Uterus (tissue), 2 donors: ENCODE measurements around the gene EXTL1.

Experiments used
- CTCF ChIP-seq, 4 experiments: fragments of 200-600 bp in 2 of 4; fragments of 450-650 bp in 2 of 4; sonication (generic) in 2 of 4; IDR thresholded peaks; one replicate each; pipeline ENCODE4 v1.5.1; 2016 to 2019; ENCODE audit warnings: antibody characterized with exemption in 4 of 4, mild to moderate bottlenecking in 2 of 4, moderate library complexity in 1 of 4
- POLR2A ChIP-seq, 2 donors: fragments of 450-650 bp; IDR thresholded peaks; one replicate each; pipeline ENCODE4 v1.6.1; 2016; ENCODE audit warnings: antibody characterized with exemption in 2 of 2, mild to moderate bottlenecking in 1 of 2, moderate library complexity in 1 of 2

- no peak for TF ChIP-seq CTCF (IDR thresholded peaks at IDR 0.05)
- no peak for TF ChIP-seq POLR2A (IDR thresholded peaks at IDR 0.05)
Observed at GRCh38 chr1:26016953-26017545, 4.5 kb upstream of the EXTL1 start.
